Right lobe of liver (tissue), 6 donors: ENCODE results near the gene RMDN3. TPM values are rescaled to one million over a fixed set of nuclear protein-coding genes. Genes with fewer than 3 reads are reported as not detected.

Experiments
- ATAC-seq, 4 donors: fragments of 200-7000 bp; cut with Tn5 transposase; one replicate each; pipeline ENCODE4 v1.9.1; 2020; ENCODE audit warnings: mild to moderate bottlenecking in 4 of 4, moderate library complexity in 4 of 4
- DNase-seq, 3 donors: peaks; one replicate each; pipeline ENCODE4 v3.0.0-alpha.2; 2020
- H3K27ac ChIP-seq, 3 donors: fragments of 200-600 bp; one replicate each; pipeline ENCODE4 v1.8.0; 2022
- H3K27me3 ChIP-seq, 2 donors: fragments of 200-600 bp; one replicate each; pipeline ENCODE4 v1.8.0; 2022
- H3K36me3 ChIP-seq, 4 donors: fragments of 200-600 bp; sonication (generic) in 1 of 4; one replicate each; pipeline versions ENCODE4 v1.5.1 to v1.8.0; 2017 to 2022; ENCODE audit warnings: control low read depth in 1 of 4
- H3K4me1 ChIP-seq, 4 donors: fragments of 200-600 bp; sonication (generic) in 1 of 4; one replicate each; pipeline versions ENCODE4 v1.5.1 to v1.8.0; 2017 to 2022; ENCODE audit warnings: control low read depth in 1 of 4
- H3K4me3 ChIP-seq, 3 donors: fragments of 200-600 bp; one replicate each; pipeline ENCODE4 v1.8.0; 2022
- H3K9me3 ChIP-seq, 4 donors: fragments of 200-600 bp; sonication (generic) in 1 of 4; one replicate each; pipeline versions ENCODE4 v1.5.1 to v1.8.0; 2017 to 2022; ENCODE audit warnings: control low read depth in 1 of 4
- CTCF ChIP-seq, 4 donors: fragments of 200-600 bp in 3 of 4; fragments of 450-650 bp in 1 of 4; IDR thresholded peaks; one replicate each; pipeline versions ENCODE4 v1.5.1 to v1.8.0; 2016 to 2022; ENCODE audit warnings: antibody characterized with exemption in 4 of 4, mild to moderate bottlenecking in 2 of 4
- POLR2A ChIP-seq: fragments of 450-650 bp; IDR thresholded peaks from one replicate; pipeline ENCODE4 v1.6.1; 2017; ENCODE audit warnings: antibody characterized with exemption, mild to moderate bottlenecking
- WGBS: methylation state at CpG from one replicate; pipeline ENCODE4 v1.1.6; 2018; ENCODE audit warnings: low coverage, low lambda C conversion rate; ENCODE audit not compliant: insufficient coverage; ENCODE audit errors: missing lambda C conversion rate; 5-methylcytosine and 5-hydroxymethylcytosine counted together
- intact Hi-C, 2 donors: fragments of 100-400 bp; cut with DNase I; formaldehyde crosslinking; loops; one replicate each; pipeline versions ENCODE4 v1.11.2 to v1.14.1; 2022
- long read RNA-seq: library from polyadenylated mRNA; unstranded; transcript quantifications from one replicate; pipeline ENCODE4 v2.0.0, GENCODE V29; 2019
- total RNA-seq, 6 experiments: library from RNA; depleted of rRNA in 2 of 6; stranded (reverse); fragments of >200 nt in 2 of 6; fragmentation: NEBNext Ultra II Directional in 3 of 6; extraction: Animal tissue kit (Norgen Biotek cat#: 25700) in 3 of 6; gene quantifications; one replicate each; pipeline versions ENCODE4 v1.1.0 to v1.2.4, GENCODE V29; 2016 to 2023
- donor health status: DM: no; HTN: yes; CAD: no.
- donor health status: DM: no; HTN: no; CAD: no.
- donor health status: DM: no; HTN: no; CAD: no.
- donor health status: DM: no; HTN: yes; CAD: no.
- donor health status: DM: no; HTN: yes; CAD: no.

The RMDN3 gene
- 10 to 100 TPM; 25.3 to 38.5 (median 29.5) TPM for total RNA-seq
- long read RNA-seq, transcript RMDN3-202 (13 exons, 2,251 nt): major isoform, 8 of 15 reads
- long read RNA-seq, partial matches to known transcripts: 2 of 15 reads
- long read RNA-seq, other reads (novel, unspliced or antisense): 5 of 15 reads

- ATAC-seq (peak; percentile 97 to 99 (median 98)), DNase-seq (peak; percentile 94 to 96 (median 94))
- peaks cover 0 to 16% (median 12%) of the 10 kb centered on the region in 4 donors for H3K36me3 ChIP-seq
- H3K27ac ChIP-seq: peak within 1 kb of the TSS; percentile 69 to 76 (median 75)
- intact Hi-C loops: no loop called here
- peak within 1 kb of the TSS; percentile 81 to 98 (median 95) for H3K4me3 ChIP-seq
- WGBS: 2% methylated on average over 24 of the region's 66 CpGs
- H3K27me3 ChIP-seq: no peaks in the 10 kb centered on the region
- TF ChIP-seq CTCF (IDR thresholded peaks at IDR 0.05) (peak in 3 of 4 donors; percentile 4 to 35 (median 7)), POLR2A (peak; percentile 62)
- H3K9me3 ChIP-seq: no peaks in the 10 kb centered on the region
- peaks cover 0 to 11% (median 0%) of the 10 kb centered on the region in 4 donors for H3K4me1 ChIP-seq
Observed at GRCh38 chr15:40754883-40755811, at the start of gene RMDN3. Gene RMDN3, minus strand, starts transcription at chr15:40755254. Its CDS starts 471 bp downstream, at chr15:40754783.

GRCh38 chr15:40803688-40804087, 48.6 kb upstream of the RMDN3 start:
- intact Hi-C loops: no loop called here
- WGBS: 31% methylated on average over 1 of the region's 1 CpG
- Histone ChIP-seq H3K4me3 (no peak overlapping the region), H3K9me3 (no peaks in the 10 kb centered on the region), H3K36me3 (no peaks in the 10 kb centered on the region), H3K27ac (peak overlapping the region in 1 of 3 donors; percentile 38), H3K4me1 (peaks cover 0 to 46% (median 19%) of the 10 kb centered on the region in 4 donors), H3K27me3 (no peaks in the 10 kb centered on the region)
- peak in 2 of 4 donors; percentile 9 to 46 for ATAC-seq
- TF ChIP-seq CTCF (IDR thresholded peaks at IDR 0.05) (peak in 1 of 4 donors; percentile 19), POLR2A (no peak)
- peak in 2 of 3 donors; percentile 34 to 63 for DNase-seq

- Histone ChIP-seq H3K36me3 (no peaks in the 10 kb centered on the region), H3K4me1 (peaks cover 0 to 40% (median 17%) of the 10 kb centered on the region in 4 donors), H3K27ac (peak overlapping the region in 2 of 3 donors; percentile 38 to 56), H3K4me3 (no peak overlapping the region), H3K27me3 (no peaks in the 10 kb centered on the region), H3K9me3 (no peaks in the 10 kb centered on the region)
- intact Hi-C loops: no loop called here
- ATAC-seq: peak; percentile 3 to 48 (median 12)
- no peak for TF ChIP-seq POLR2A
- TF ChIP-seq CTCF (IDR thresholded peaks at IDR 0.05): no peak
- no peak for DNase-seq
- WGBS: 28% methylated on average over 2 of the region's 2 CpGs
Observed at GRCh38 chr15:40803076-40803475, 48.0 kb upstream of the RMDN3 start.

GRCh38 chr15:40799523-40799922, 44.5 kb upstream of the RMDN3 start:
- intact Hi-C loops: no loop called here
- Histone ChIP-seq H3K27me3 (no peaks in the 10 kb centered on the region), H3K9me3 (no peaks in the 10 kb centered on the region), H3K4me3 (no peak overlapping the region), H3K36me3 (no peaks in the 10 kb centered on the region), H3K27ac (no peak overlapping the region), H3K4me1 (peaks cover 0 to 42% (median 19%) of the 10 kb centered on the region in 4 donors)
- no peak for DNase-seq
- WGBS: 93% methylated on average over 3 of the region's 3 CpGs
- no peak for ATAC-seq
- TF ChIP-seq POLR2A (no peak), CTCF (IDR thresholded peaks at IDR 0.05) (no peak)
